Neural cell (in vitro differentiated cells): ENCODE measurements around the gene TUBA3D. TPM values are rescaled to one million over a fixed set of nuclear protein-coding genes. Genes with fewer than 3 reads are reported as not detected.
"Not testable (repeated sequence)": the region's sequence is repeated elsewhere in the genome, so short reads cannot be mapped to it uniquely, and the experiment has no call there.

Experiments
- H2AFZ ChIP-seq: fragments of 200-600, 300-800 bp; sonication (generic), shearing (Covaris generic); 2 replicates; pipeline ENCODE4 v1.6.0; 2014; ENCODE audit warnings: low read depth, mild to moderate bottlenecking, antibody characterized with exemption, low read length, moderate library complexity
- H3F3A ChIP-seq: fragments of 200-600 bp; shearing (Covaris generic); 2 replicates; pipeline ENCODE4 v1.6.1; 2016; ENCODE audit warnings: mild to moderate bottlenecking, moderate library complexity, mixed read lengths, antibody characterized with exemption, low read length; ENCODE audit not compliant: insufficient read depth, poor library complexity, severe bottlenecking
- H3K27ac ChIP-seq: fragments of 200-600, 300-800 bp; sonication (generic), shearing (Covaris generic); 2 replicates; pipeline ENCODE4 v1.5.1; 2014; ENCODE audit warnings: mild to moderate bottlenecking, low read length, moderate library complexity
- H3K27me3 ChIP-seq: fragments of 300-800, 200-600 bp; sonication (generic), shearing (Covaris generic); 2 replicates; pipeline ENCODE4 v1.6.0; 2014; ENCODE audit warnings: mild to moderate bottlenecking, low read depth, low read length, moderate library complexity; ENCODE audit not compliant: insufficient read depth
- H3K36me3 ChIP-seq: fragments of 300-800, 200-600 bp; sonication (generic), shearing (Covaris generic); 2 replicates; pipeline ENCODE4 v1.5.1; 2014; ENCODE audit warnings: mild to moderate bottlenecking, antibody characterized with exemption, low read length, moderate library complexity; ENCODE audit not compliant: insufficient read depth
- H3K4me2 ChIP-seq: fragments of 300-800, 200-600 bp; sonication (generic), shearing (Covaris generic); 2 replicates; pipeline ENCODE4 v1.6.0; 2014; ENCODE audit warnings: mild to moderate bottlenecking, low read length
- H3K4me3 ChIP-seq: fragments of 300-800, 200-600 bp; sonication (generic), shearing (Covaris generic); 2 replicates; pipeline ENCODE4 v1.5.1; 2014; ENCODE audit warnings: mild to moderate bottlenecking, low read length, moderate library complexity
- H3K79me2 ChIP-seq: fragments of 200-600 bp; shearing (Covaris generic); replicated peaks from 2 replicates; pipeline ENCODE4 v1.6.0; 2014; ENCODE audit warnings: mild to moderate bottlenecking, low read length, moderate library complexity; ENCODE audit not compliant: insufficient read depth
- H3K9ac ChIP-seq: fragments of 300-800, 200-600 bp; sonication (generic), shearing (Covaris generic); 2 replicates; pipeline ENCODE4 v1.6.1; 2016; ENCODE audit warnings: mild to moderate bottlenecking, low read length, mixed read lengths
- H3K9me2 ChIP-seq: fragments of 200-600 bp; shearing (Covaris generic); 2 replicates; pipeline ENCODE4 v1.6.1; 2016; ENCODE audit warnings: mild to moderate bottlenecking, low read length, mixed read lengths; ENCODE audit not compliant: insufficient read depth
- H3K9me3 ChIP-seq: fragments of 200-600, 300-800 bp; sonication (generic), shearing (Covaris generic); 2 replicates; pipeline ENCODE4 v1.6.1; 2016; ENCODE audit warnings: mild to moderate bottlenecking, mixed run types, low read length, moderate library complexity, mixed read lengths
- H4K20me1 ChIP-seq: fragments of 200-600 bp; shearing (Covaris generic); 2 replicates; pipeline ENCODE4 v1.6.1; 2016; ENCODE audit warnings: mild to moderate bottlenecking, mixed run types; ENCODE audit not compliant: insufficient read depth
- EP300 ChIP-seq: fragments of 450-650 bp; conservative IDR thresholded peaks from 2 replicates; pipeline ENCODE4 v1.6.1; 2014; ENCODE audit warnings: antibody characterized with exemption, mild to moderate bottlenecking, moderate library complexity; ENCODE audit not compliant: poor library complexity, severe bottlenecking
- EZH2 ChIP-seq: fragments of 200-600, 300-800 bp; shearing (Covaris generic), sonication (generic); IDR thresholded peaks from 2 replicates; pipeline ENCODE4 v1.6.1; 2014; ENCODE audit warnings: antibody characterized with exemption, low read length, borderline replicate concordance, mild to moderate bottlenecking; ENCODE audit not compliant: insufficient read depth, poor library complexity, severe bottlenecking
- MXI1 ChIP-seq: fragments of 450-650 bp; conservative IDR thresholded peaks from 2 replicates; pipeline ENCODE4 v1.6.1; 2014; ENCODE audit warnings: antibody characterized with exemption, mild to moderate bottlenecking; ENCODE audit not compliant: poor library complexity, severe bottlenecking
- POLR2AphosphoS5 ChIP-seq: IDR thresholded peaks from 2 replicates; pipeline ENCODE4 v1.6.1; 2012
- RAD21 ChIP-seq: fragments of 450-650 bp; conservative IDR thresholded peaks from 2 replicates; pipeline ENCODE4 v1.6.1; 2014; ENCODE audit warnings: antibody characterized with exemption, mild to moderate bottlenecking, moderate library complexity
- SMC3 ChIP-seq: fragments of 450-650 bp; conservative IDR thresholded peaks from 2 replicates; pipeline ENCODE4 v1.6.1; 2014; ENCODE audit warnings: antibody characterized with exemption, mild to moderate bottlenecking, moderate library complexity; ENCODE audit not compliant: poor library complexity
- TAF1 ChIP-seq: IDR thresholded peaks from 2 replicates; pipeline ENCODE4 v1.6.1; 2012; ENCODE audit warnings: low read depth
- polyA plus RNA-seq: library from polyadenylated mRNA; depleted of rRNA; stranded (reverse); fragments of >200 nt; gene quantifications from 2 replicates; pipeline ENCODE4 v1.2.3, GENCODE V29; 2014
- TF ChIP-seq, protein P1 (sequence below): IDR thresholded peaks from 2 replicates; pipeline ENCODE4 v1.6.1; 2012; ENCODE audit warnings: borderline replicate concordance
- TF ChIP-seq, protein P2 (sequence below): fragments of 450-650 bp; IDR thresholded peaks from 2 replicates; pipeline ENCODE4 v1.5.1; 2014; ENCODE audit warnings: antibody characterized with exemption, mild to moderate bottlenecking, moderate library complexity; ENCODE audit not compliant: poor library complexity, severe bottlenecking

The TUBA3D gene
- polyA plus RNA-seq, 1 donor from 2014 or later = not detected

DNA sequence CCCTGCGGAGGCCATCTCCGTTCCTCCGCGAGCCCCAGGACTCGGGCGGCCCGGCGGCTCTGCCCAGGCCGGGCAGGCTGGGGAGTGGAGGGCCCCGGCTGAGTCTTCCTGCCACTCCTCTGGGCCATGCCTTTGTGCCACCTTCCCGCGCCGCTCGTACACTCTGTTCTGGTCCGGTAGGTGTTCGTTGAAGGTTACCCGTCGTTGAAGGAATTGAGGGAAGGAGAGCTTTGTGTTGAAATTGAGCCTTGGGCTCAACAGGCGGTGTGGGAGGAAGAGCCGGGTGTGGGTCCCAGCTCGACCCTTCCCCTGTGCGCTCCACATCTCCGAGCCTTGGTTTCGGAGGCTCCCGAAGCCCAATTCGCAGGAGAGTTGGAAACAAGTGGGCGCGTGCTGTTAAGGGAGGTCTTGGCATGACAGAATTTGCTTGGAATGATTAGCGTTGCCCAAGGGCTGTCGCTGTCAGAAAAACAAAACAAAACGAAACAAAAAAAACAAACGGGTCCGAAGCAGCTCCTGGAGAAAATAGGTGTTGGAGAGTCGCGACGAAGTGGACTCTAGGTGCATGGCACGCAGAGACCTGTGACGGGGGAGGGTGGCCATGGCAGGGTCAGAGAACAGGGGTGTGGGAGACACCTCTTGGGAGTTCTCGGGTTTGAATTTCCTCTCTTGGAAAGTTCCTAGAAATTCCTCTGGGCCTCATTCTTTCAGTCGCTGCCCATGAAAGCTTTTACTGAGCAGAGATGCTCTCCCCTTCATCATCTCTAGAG, 17.5 kb downstream of the TUBA3D start:
- Histone ChIP-seq H3K4me2 (peak overlapping the region; percentile 45), H3K4me3 (peak overlapping the region; percentile 92), H3K9me2 (no peaks in the 10 kb centered on the region), H3K36me3 (no peaks in the 10 kb centered on the region), H3K9me3 (no peaks in the 10 kb centered on the region), H3K79me2 (peaks cover 32% of the 10 kb centered on the region), H3K27ac (peak overlapping the region; percentile 89), H2AFZ (peak overlapping the region; percentile 85), H3K9ac (peak overlapping the region; percentile 87), H4K20me1 (no peaks in the 10 kb centered on the region), H3F3A (no peaks in the 10 kb centered on the region), H3K27me3 (no peaks in the 10 kb centered on the region)
- TF ChIP-seq, protein P1, sequence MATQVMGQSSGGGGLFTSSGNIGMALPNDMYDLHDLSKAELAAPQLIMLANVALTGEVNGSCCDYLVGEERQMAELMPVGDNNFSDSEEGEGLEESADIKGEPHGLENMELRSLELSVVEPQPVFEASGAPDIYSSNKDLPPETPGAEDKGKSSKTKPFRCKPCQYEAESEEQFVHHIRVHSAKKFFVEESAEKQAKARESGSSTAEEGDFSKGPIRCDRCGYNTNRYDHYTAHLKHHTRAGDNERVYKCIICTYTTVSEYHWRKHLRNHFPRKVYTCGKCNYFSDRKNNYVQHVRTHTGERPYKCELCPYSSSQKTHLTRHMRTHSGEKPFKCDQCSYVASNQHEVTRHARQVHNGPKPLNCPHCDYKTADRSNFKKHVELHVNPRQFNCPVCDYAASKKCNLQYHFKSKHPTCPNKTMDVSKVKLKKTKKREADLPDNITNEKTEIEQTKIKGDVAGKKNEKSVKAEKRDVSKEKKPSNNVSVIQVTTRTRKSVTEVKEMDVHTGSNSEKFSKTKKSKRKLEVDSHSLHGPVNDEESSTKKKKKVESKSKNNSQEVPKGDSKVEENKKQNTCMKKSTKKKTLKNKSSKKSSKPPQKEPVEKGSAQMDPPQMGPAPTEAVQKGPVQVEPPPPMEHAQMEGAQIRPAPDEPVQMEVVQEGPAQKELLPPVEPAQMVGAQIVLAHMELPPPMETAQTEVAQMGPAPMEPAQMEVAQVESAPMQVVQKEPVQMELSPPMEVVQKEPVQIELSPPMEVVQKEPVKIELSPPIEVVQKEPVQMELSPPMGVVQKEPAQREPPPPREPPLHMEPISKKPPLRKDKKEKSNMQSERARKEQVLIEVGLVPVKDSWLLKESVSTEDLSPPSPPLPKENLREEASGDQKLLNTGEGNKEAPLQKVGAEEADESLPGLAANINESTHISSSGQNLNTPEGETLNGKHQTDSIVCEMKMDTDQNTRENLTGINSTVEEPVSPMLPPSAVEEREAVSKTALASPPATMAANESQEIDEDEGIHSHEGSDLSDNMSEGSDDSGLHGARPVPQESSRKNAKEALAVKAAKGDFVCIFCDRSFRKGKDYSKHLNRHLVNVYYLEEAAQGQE = no peak
- TF ChIP-seq, protein P2, sequence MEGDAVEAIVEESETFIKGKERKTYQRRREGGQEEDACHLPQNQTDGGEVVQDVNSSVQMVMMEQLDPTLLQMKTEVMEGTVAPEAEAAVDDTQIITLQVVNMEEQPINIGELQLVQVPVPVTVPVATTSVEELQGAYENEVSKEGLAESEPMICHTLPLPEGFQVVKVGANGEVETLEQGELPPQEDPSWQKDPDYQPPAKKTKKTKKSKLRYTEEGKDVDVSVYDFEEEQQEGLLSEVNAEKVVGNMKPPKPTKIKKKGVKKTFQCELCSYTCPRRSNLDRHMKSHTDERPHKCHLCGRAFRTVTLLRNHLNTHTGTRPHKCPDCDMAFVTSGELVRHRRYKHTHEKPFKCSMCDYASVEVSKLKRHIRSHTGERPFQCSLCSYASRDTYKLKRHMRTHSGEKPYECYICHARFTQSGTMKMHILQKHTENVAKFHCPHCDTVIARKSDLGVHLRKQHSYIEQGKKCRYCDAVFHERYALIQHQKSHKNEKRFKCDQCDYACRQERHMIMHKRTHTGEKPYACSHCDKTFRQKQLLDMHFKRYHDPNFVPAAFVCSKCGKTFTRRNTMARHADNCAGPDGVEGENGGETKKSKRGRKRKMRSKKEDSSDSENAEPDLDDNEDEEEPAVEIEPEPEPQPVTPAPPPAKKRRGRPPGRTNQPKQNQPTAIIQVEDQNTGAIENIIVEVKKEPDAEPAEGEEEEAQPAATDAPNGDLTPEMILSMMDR = no peak
- TF ChIP-seq SMC3 = no peak
- no peak for TF ChIP-seq TAF1
- TF ChIP-seq POLR2AphosphoS5 = no peak
- no peak for TF ChIP-seq RAD21
- TF ChIP-seq MXI1 = no peak
- no peak for TF ChIP-seq EZH2
- no peak for TF ChIP-seq EP300

DNA sequence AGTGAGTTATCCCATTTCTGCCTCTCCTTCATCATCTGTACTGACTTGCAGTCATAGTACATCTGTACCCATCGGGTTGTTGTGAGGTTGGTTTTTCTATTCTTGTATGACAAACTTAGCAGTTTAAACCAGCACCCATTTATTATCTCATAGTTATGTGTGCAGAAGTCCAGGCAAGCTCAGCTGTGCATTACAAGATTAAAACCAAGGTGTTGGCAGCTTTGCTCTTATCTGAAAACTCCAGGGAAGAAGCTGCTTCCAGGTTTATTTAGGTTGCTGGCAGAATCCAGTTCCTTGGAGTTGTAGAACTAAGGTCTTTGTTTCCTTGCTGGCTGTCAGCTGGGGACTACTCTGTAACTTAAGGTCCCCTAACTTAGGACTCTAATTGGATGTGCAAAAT, 19.6 kb downstream of the TUBA3D start:
- H3F3A ChIP-seq, H3K4me2 ChIP-seq, H3K4me3 ChIP-seq, H3K9me3 ChIP-seq, H3K9ac ChIP-seq, H2AFZ ChIP-seq, H3K27me3 ChIP-seq, H4K20me1 ChIP-seq, H3K9me2 ChIP-seq, H3K27ac ChIP-seq, H3K36me3 ChIP-seq: not testable (repeated sequence)
- peaks cover 32% of the 10 kb centered on the region for H3K79me2 ChIP-seq

DNA sequence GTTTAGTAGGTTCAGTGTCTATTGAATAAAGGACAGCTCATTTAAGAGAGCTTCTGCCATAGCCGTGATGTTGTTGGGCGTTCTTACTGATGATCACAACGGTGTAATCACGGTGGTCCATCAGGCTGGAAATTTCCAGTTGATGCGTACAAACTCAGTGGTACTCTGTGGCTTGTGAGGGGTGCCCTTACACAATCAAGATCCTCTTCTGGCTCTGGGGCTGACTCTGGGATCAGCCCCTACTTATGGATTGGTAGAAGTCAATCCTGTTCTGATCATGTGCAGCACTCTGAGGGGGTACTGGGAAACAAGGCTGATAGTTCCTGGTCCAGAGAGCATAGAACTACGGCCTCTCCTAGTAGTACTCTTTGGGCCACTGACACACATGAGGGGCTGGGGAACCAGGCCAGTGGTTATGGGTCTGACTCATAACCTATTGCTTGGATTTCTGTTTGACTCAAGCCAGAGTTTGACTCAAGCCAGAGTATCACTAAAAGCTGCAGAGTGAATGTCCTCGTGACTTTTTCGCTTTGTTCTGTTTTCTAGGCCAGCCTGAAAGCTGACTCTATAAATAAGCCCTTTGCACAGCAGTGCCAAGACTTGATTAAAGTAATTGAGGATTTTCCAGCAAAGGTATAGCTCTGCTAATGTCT, 22.5 kb downstream of the TUBA3D start:
- H3K27me3 ChIP-seq, H3F3A ChIP-seq, H4K20me1 ChIP-seq, H3K9me3 ChIP-seq, H2AFZ ChIP-seq, H3K9me2 ChIP-seq, H3K36me3 ChIP-seq, H3K27ac ChIP-seq, H3K4me3 ChIP-seq, H3K4me2 ChIP-seq, H3K9ac ChIP-seq: not testable (repeated sequence)
- H3K79me2 ChIP-seq = peaks cover 26% of the 10 kb centered on the region

DNA sequence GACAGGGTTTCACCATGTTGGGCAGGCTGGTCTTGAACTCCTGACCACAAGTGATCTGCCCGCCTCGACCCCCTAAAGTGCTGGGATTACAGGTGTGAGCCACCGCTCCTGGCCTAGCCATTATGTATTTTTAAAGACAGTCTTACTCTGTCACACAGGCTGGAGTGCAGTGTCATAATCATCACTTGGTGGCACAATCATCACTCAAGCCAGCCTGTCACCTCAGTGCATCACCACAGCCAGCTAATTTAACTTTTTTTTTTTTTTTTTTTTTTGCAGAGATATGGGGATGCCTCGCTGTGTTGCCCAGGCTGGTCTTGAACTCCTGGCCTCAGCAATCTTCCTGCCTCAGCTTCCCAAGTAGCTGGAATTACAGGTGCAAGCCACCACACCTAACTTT, 27.7 kb downstream of the TUBA3D start:
- not testable (repeated sequence) for H3K9ac ChIP-seq, H3K9me3 ChIP-seq, H3K79me2 ChIP-seq, H3K9me2 ChIP-seq, H2AFZ ChIP-seq, H4K20me1 ChIP-seq, H3K27ac ChIP-seq, H3K36me3 ChIP-seq, H3K4me3 ChIP-seq, H3F3A ChIP-seq, H3K27me3 ChIP-seq, H3K4me2 ChIP-seq
